Stromal cell of bone marrow (primary cell): Measurements from ENCODE around the gene TMEM51.

Experiments used
- DNase-seq: peaks from one replicate; pipeline ENCODE4 v3.0.0-alpha.2; 2012; ENCODE audit warnings: low read depth

TMEM51 gene, protein sequence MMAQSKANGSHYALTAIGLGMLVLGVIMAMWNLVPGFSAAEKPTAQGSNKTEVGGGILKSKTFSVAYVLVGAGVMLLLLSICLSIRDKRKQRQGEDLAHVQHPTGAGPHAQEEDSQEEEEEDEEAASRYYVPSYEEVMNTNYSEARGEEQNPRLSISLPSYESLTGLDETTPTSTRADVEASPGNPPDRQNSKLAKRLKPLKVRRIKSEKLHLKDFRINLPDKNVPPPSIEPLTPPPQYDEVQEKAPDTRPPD

DNA sequence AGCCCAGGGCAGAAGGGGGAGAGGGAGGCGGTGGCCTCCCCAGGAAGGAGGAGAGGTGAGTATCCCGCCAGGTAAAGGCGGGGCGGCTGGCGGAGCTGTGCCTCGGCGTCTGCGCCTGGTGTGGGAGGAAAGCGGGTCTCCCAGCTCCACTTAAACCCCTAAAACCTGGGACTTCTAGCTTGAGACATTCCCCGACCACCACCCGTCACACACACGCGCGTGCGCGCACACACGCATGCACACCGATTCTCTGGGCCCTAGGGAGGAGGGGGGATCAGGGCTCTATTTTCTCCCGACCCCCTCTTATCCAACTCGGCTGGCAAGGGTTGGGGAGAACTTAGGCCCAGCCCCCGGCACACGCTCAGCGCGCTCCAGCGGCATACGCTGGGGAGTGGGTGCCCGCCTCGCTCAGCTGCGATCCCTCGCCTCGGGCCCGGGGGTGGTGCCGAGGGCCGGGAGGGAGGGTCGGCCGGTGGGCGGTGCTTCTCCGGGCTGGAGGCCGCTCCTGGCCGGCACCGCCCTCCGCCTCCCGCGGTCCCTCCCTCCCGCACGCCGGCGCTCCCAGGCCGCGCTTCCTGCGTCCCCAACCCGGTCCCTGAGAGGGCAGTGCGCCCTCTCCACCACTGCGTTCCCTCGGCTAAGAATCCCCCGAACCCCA is at the start of gene TMEM51:
TSS of gene TMEM51 (plus strand) at position 564 of the 658 bp plus-strand sequence. CDS start 61,341 bp downstream, outside the sequence.
- no peak for DNase-seq

DNA sequence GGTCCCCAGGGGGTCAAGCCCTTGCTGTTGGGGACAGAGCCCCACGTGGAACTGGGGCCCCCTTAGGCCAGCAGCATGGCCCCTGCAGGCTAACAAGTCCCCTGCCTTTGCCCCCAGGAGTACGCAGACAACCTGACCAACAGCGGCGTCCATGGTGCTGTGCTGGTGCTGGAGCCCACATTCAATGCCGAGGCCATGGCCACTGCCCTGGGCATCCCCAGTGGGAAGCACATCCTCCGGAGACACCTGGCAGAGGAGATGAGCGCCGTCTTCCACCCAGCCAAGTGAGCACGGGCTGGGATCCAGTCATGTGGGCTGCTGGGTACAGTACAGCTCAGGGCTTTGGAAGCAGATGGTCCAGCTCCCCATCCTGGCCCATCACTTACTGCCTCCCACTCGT is 49.6 kb upstream of the TMEM51 start:
- no peak for DNase-seq

DNA sequence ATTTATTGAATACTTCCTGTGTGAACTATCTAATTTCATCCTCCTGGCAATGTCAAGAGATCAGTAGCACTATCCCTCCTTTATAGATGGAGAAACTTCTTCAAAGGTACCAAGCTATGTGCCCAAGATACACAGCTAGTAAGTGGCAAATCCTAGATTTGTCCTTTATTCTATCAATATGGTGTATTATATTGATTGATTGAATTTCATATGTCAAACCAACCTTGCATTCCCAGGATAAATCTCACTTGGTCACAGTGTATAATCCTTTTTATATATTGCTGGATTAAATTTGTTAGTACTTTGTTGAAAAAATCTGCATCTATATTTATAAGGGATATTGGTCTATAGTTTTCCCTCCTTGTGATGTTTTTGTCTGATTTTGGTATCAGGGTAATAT is 48.8 kb upstream of the TMEM51 start:
- DNase-seq: no peak

DNA sequence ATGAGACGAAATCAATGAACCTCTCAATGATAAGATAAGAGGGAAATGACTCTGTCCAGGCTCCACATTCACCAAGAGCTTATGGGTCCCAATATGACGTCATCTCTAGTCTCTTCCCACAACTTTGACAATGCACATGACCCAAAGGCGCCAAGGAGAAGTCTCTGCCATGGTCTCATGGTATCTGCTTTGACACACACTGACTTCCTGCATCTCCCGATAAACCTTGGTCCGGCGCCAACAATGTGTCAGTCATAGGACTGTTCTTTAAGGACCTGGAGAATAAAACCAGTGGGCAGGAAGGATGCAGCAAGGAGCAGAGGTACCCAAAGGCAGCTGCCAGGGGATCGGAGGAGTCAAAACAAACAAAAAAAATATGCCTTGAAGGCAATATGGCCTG is 46.9 kb upstream of the TMEM51 start:
- DNase-seq: no peak

DNA sequence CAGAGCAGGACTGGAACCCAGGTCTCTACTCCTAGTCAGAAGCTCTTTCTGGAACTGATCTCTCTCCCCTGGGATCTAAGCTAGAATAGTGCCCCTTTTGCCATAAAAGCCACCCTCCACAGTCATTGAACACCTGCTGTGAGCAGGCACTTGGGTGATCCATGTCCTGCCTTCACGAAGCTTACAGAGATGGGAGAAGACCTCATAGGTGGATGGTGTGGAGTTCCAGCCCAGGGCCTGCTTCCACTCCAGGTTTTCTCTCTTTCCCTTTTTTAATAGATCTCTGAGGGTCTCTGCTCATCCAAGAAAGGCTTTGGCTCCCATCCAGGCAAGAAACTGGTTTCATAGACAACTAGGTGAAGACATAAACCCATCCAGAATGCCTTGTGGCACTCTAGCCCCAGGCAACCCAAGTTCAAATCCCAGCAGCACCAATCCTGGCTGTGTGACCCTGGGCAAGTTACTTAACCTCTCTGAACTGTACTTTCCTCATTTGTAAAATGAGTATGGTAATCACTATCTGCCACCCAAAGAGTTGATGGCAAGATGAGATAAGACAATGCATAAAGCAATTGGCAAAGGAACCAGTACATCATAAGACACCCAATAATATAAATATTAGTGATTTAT is 46.4 kb upstream of the TMEM51 start:
- DNase-seq: no peak

DNA sequence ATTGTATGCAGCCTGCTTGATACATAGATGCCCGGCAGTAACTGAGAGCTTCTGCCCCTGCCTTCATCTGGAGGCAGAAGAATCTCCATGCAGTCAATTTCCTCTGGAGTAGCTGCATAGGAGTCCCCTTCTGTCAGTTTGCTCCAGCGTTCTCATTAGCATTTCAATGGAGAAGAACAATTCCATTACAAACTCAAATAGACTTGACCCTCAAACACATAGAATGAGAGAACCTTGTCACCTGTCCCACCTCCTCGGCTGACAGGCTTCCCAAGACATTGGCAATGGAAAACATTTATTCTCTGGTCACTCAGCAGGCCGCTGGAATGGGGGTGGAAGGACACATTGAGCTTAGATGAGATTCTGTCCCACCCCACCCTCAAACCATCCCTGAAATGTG is 45.6 kb upstream of the TMEM51 start:
- DNase-seq: no peak

DNA sequence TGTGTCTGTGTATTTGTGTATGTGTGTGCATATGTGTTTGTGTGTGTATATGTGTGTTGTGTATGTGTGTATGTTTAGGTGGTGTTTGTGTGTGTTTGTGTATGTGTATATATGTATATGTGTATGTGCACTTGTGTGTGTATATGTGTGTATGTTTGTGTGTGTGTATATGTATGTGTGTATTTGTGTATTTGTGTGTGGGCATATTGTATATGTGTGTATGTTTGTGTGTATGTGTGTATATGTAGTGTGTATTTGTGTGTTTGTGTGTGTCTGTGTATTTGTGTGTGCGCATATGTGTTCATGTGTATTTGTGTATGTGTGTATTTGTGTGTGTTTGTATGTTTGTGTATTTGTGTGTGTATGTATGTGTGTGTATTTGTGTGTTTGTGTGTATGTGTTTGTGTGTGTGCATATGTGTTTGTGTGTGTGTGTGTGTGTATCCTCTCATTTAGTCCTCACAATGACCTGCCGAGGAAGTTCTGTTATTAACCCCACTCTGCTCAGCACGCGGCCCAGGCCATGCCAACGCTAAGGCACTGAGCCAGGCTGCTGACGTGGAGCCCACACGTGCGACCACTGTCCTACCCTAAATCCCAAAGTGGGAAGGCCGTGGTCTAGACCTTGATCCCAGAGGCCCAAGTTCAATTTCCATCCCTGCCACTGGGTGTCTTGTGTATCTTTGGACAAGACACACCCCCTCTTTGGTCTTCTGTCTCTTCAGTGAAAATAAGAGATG is 43.2 kb upstream of the TMEM51 start:
- no peak for DNase-seq

DNA sequence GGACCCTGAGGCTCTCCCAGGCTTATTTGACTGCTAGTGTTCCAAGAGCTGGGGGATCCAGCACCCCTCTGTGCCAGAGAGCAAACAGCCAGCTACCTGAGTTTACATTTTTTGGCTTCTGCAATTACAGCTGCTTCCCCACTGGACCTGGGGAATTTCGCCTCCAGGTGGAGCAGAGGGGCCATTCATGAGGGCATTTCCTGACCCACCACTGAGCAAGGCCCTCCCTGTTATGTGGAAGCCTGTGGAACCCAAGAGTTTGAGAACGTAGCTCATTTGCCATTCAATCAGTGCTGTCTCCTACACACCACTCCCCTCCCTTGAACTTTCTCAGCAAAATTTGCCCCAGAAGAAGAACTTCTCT is 42.7 kb upstream of the TMEM51 start:
- DNase-seq: no peak

DNA sequence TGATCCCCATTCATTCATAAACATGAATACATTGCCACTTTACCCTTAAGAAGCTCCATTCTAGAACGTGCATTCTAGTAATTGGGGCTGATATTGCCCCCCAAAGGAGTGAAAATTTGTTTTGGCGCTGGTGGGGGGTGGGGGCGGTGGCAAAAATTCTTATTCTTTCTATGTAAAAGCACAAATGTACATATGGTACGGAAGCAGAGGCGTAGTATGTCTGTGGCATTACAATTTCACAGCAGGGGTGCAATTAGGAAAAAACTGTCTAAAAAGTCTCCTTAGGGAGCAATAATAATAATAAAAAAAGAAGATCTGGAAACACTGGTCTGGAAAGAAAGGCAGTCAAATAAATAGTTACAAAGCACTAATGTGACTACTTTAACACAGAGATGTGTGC is 40.4 kb upstream of the TMEM51 start:
- no peak for DNase-seq

DNA sequence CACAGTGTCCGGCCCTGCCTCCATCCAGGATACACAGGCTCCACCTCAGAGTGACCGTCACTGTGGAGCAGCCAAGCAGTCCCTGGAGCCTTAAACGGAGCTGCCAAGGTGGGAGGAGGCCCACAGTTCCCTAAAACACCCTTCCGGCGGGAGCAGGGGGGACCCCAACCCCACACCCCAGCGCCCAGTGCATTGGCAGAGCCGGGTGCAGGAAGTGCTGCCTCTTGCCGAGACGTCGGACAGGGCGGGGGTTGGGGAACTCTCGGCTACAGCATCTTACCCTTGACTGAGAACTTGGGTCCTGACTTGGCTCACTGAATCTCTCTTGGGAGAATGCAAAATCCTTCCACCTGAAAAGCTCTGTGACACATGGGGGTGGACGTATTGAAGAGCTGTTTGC is 38.7 kb upstream of the TMEM51 start:
- no peak for DNase-seq

DNA sequence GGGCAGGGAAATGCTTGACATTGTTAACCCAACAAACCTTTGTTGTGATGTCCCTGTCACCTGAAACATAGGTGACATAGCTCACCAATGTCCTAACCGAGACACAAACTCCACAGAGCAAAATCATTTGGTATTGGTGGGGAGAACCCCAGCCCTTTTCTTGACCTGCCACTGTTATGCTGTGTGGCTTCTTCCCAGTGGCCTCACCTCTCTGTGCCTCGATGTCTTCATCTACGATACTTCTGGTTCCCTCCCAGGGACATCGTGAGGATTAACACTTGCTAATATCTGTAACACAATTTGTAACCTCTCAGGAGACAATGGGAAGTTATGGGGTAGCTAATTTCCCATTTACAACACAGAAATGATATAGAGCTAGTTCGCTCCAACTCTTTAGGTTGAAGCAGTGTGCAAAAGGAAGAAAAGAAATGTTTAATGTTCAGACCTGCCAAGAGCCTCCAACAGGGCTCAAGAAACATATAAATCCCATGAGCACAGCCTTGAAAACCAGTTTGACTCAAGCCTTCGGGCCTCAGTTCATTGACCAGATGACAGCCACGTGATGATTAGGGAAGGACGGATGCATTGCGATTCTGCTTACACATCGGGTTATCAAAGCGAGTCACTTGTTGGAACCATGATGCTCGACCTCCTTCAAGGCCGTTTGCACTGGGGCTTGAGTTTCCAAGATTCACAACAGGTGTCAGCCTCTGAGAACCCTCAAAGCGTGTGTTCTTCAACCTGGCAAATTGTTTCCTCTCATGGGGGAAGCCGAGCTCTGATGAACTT is 37.8 kb upstream of the TMEM51 start:
- no peak for DNase-seq

DNA sequence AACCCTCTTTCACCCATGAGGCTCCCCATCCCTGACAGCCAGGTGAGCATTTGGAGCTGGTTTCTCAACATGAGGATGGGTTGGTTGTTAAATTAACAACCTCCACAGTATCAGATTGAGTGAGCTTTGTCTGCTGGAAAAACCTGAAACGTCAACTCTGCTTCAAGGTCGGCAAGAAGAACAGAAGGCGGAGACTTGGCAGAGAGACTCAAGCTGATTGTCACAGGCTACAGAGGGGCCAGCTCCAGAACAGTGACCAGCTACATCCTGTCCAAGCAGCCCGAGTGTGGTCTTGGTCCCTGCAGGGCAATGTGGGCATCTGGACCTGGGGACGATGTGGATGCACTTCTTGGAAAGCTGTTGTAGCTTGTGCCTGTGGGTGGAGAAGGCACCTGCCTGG is 36.6 kb upstream of the TMEM51 start:
- no peak for DNase-seq

DNA sequence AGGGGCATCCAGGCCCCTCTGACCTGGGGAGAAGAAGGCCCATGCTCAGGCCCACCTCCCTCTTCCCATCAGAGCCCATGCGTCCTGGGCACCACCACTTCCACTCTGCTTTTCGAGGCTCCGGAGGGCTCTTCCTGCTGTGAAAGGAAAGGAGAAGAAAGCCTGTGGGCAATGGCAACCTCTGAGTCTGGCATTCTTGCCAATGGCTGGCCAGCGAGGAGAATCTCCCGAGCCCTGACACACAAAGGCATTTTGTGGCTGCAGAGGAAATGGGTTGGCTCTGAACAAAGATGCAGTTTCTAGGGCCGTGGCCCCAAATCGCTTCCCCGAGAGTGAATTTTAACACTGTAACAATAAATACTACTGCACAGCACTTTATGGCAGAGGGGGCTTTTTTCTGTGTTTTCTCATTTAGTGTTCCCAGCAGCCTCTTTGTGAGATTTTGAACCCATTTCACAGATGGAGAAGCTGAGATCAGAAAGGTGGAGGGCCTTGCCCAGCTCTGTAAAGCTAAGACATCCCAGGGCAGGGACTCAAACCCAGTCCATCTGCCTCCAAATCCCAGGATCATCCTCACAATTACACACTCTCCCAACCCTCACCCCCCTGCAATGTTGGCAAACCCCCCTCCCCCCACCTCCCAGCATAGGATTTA is 35.7 kb upstream of the TMEM51 start:
- no peak for DNase-seq

DNA sequence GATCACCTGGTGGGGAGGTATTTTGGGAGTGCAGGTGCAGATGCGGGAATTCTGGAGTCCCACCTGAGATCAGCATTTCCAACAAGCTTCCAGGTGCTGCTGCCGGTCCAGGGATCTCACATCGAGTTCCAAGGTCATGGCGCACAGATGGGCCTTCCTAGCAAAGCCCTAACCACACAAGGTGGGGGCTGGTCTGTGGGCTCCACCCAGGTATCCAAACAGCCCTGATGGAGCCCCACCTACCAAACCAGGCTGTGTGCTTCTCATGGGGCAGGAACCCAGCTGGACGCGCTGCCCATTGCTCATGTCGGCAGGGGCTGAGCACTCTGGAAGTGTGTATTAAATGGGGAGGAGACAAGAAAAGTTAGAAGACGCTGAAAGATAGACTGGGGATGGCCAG is 35.0 kb upstream of the TMEM51 start:
- DNase-seq: no peak

DNA sequence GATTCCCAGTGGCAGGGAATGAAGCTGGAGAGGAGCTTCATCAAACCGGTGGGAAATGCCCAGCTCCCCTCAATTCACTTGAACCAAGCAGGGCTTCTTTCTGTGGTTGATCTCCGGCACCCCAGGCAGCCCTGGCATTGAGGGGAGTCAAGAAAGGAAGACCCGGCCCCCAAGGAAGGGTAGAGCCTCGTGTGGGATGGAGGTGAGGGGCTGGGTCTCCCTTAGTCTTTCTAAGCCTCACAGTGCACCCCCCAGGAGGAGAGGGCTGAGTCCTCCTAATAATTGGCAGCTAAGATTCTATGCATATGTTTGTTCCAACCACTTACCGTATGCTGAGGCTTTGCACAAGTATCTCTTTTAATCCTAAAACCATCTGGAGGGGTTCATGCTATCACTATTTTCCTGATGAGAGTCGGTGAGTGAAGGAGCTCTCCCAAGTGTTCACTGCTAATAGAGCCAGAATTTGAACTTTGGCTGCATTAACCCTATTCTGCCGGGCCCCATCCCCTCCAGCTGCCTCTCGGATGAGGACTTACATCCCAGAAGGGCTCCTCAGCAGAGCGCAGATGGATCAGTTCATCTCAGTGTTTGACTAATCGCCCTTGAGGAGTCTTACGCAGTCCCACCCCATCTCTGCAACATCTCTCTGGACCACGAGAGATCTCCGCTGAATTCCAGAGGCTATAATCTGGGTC is 33.1 kb upstream of the TMEM51 start:
- no peak for DNase-seq

DNA sequence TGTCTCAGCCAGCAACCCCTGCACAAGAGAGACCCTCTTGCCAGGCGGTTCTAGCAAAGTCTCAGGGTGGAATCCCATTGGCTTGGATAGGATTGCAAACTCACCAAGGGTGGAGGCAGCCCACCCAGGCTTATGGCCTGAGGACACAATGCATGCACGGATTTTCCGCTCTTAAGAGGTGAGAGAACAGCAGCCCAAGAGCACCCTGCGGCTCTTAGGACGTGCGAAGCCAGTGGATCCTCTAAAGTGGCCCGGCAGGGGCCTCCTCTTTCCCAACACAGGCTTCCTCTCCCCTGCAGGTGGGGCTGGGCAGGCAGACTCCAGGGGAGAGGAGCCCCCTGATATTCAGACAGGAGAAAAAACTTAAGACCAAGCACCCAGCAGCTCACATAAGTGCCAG is 31.2 kb upstream of the TMEM51 start:
- DNase-seq: no peak

DNA sequence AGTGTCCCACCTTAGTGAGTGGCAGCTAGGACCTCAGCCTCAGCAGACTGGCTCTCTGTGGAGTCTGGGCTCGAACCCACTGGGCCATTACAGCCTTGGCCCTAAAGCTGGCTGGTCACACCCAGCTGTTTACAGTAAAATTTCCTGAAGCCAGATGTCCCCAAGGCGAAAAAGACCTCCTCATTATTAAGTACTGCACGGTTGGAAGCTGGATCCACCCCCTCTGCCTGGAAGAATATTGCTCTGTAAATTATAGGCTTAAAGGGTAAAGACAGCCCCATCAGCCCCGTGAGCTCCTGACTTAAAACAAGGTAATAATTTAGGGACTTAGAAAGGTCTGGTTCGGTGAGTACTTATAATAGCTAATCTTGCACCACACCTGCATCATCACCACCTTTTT is 30.3 kb upstream of the TMEM51 start:
- DNase-seq: no peak

DNA sequence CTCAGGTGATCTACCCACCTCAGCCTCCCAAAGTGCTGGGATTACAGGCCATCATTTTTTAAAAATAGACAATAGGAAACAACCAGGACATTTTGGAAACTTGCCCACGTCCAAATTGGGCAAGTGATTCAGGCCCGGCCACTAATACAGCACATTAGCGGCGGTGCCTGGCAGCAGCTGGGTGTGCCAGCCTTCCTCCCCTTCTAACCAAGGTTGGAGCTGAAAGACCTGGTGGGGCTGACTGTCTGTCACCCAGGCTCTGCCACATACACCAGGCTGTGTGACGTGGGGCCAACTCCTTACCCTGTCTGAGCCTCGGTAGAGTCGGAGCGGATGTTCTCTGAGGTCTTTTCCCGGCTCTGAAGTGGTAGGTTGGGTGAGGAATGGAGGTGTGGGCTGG is 29.6 kb upstream of the TMEM51 start:
- DNase-seq: no peak

DNA sequence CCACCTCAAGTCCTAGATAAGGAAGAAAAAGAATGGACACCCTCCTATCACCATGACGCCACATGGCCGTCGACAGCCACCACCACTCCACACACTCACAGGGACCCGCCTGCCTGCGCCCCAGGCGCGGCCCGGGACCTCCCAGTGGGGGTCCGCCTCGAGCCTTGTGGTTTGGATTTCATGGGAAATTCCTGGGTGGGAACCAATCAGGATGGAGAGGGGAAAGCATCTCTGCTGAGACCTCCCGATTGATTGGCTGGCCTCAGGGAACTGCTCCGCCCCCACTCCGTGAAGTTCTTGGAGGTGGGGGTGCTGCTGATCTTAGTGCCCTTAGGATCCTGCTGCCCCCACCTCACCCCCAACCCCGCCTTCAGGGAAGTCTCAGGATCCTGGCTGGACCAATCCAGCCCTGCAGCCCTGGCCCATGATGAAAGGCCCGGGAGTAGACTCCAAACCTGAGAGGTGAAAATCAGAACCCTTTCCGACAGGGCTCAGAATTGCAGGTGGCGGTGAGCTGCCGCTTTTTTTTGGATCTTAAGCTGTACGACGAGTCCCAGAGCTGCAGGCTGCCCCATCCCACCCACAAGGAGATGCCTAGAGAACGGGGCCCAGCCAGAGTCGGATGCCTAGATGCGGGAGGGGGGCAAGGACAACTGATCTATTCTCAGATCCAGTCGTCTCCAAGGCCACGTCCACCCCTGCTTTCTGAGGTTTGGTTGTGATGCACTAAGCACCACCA is 29.0 kb upstream of the TMEM51 start:
- DNase-seq: no peak

DNA sequence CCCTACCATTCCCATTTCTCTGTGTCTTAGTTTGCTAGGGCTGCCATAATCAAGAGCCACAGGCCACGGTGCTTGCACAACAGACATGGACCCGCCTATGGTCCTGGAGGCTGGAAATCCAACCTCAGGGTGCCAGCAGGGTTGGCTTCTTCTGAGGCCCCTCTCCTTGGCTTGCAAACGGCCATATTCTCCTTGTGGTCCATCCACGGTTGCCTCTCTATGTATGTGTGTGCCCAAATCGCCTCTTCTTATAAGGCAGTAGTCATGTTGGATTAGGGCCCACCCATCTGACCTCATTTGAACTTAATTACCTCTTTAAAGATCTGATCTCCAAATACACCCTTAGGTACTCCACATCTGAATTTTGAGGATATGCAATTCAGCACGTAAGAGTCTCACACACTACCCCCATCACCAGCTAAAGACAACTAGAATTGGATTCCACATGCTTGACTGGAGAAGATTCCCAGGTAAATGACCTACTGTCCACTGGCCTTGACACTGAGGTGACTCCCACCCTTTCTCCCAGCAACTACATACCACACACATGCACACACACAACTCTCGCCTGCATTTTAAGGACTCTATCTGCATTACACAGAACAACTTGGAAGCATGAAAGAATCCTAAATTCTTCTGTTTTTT is 28.3 kb upstream of the TMEM51 start:
- no peak for DNase-seq
